Upper lobe of left lung (tissue), 6 donors: Measurements from ENCODE around the gene CCM2L. TPM values are rescaled to one million over a fixed set of nuclear protein-coding genes. Genes with fewer than 3 reads are reported as not detected.
A peak's percentile ranks its signal among the peaks of the same experiment; 100 is the strongest.

Experiments used
- ATAC-seq, 2 donors: fragments of 200-7000 bp; cut with Tn5 transposase; one replicate each; pipeline ENCODE4 v1.9.1; 2022; ENCODE audit warnings: mild to moderate bottlenecking in 2 of 2, moderate library complexity in 2 of 2; ENCODE audit not compliant: low FRiP score in 2 of 2
- DNase-seq, 2 donors: peaks; one replicate each; pipeline ENCODE4 v3.0.0-alpha.2; 2019 to 2020
- H3K27ac ChIP-seq, 4 donors: fragments of 200-600 bp; sonication (generic); one replicate each; pipeline ENCODE4 v1.5.1; 2016 to 2019
- H3K27me3 ChIP-seq, 4 donors: fragments of 200-600 bp; sonication (generic); one replicate each; pipeline ENCODE4 v1.5.1; 2017 to 2019
- H3K36me3 ChIP-seq, 4 donors: fragments of 200-600 bp; sonication (generic); one replicate each; pipeline ENCODE4 v1.5.1; 2016 to 2019
- H3K4me1 ChIP-seq, 4 donors: fragments of 200-600 bp; sonication (generic); one replicate each; pipeline ENCODE4 v1.5.1; 2018 to 2019
- H3K4me3 ChIP-seq, 4 donors: fragments of 200-600 bp; sonication (generic); one replicate each; pipeline ENCODE4 v1.5.1; 2017 to 2019; ENCODE audit warnings: mild to moderate bottlenecking in 2 of 4, moderate library complexity in 1 of 4
- H3K9me3 ChIP-seq, 4 donors: fragments of 200-600 bp; sonication (generic); one replicate each; pipeline ENCODE4 v1.5.1; 2018 to 2019
- EP300 ChIP-seq, 4 donors: sonication (generic); formaldehyde crosslinking; IDR thresholded peaks; one replicate each; pipeline ENCODE4 v1.5.1; 2017; ENCODE audit warnings: antibody characterized with exemption in 4 of 4, control low read depth in 2 of 4
- POLR2A ChIP-seq, 4 donors: fragments of 450-650 bp; IDR thresholded peaks; one replicate each; pipeline ENCODE4 v1.5.1; 2016 to 2017; ENCODE audit warnings: antibody characterized with exemption in 4 of 4, mild to moderate bottlenecking in 2 of 4
- POLR2AphosphoS5 ChIP-seq, 2 donors: sonication (generic); formaldehyde crosslinking; IDR thresholded peaks; one replicate each; pipeline ENCODE4 v1.5.1; 2017; ENCODE audit warnings: antibody characterized with exemption in 2 of 2
- WGBS, 2 donors: methylation state at CpG; one replicate each; pipeline ENCODE4 v1.1.5; 2017 to 2018; 5-methylcytosine and 5-hydroxymethylcytosine counted together
- total RNA-seq, 6 donors: library from RNA; depleted of rRNA in 4 of 6; stranded (reverse); fragments of >200 nt in 4 of 6; gene quantifications; one replicate each; pipeline versions ENCODE4 v1.1.0 to v1.2.1, GENCODE V29; 2016 to 2021
- TF ChIP-seq, protein P1 (sequence below), 6 experiments: fragments of 450-650 bp in 4 of 6; fragments of 200-600 bp in 2 of 6; sonication (generic) in 2 of 6; IDR thresholded peaks; one replicate each; pipeline ENCODE4 v1.5.1; 2016 to 2019; ENCODE audit warnings: antibody characterized with exemption in 6 of 6
- donor health status: DM: no; HTN: no; CAD: no; lungs with moderate emphysema.
- donor health status: DM: no; HTN: yes; CAD: no; lungs with severe emphysema.

The CCM2L gene
- total RNA-seq, 6 donors from 2014 or later: 4.2 to 29.2 (median 8.3) TPM

DNA sequence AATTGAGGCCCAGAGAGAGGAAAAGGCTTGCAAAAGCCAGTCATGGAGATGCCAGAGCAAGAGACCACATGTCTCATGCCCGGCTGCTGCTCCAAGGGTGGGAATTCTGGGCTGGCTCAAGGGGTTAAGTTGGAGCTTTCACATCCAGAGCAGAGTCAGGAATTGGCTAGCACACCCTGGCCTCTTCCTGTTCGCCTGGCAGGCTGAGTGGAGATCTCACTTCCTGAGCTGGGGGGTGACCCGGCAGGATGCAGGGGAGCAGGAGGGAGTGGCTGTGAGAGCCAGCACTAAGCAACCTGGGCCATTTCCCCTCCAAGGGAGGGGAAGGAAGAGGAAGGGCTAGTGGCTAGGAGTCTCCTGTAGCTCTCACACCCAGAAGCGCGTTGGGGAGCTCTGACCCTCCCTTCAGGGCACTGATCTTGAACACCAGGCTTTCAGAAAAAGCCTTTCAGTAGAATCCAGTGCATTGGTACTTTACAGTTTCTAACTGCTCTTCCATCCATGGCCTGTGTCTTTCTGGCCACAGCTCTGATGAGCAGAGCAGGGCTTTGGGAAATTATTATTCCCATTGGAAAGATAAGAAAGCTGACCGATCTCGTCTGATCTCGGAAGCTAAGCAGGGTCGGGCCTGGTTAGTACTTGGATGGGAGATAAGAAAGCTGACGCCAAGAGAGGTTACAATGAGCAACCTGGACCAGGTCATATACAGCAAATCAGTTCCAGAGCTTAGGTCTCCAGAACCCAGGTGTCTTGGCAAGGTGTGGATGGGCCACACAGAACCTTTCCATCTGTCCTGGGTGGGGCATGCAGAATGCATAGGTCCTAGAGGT is 2.2 kb upstream of the CCM2L start:
- WGBS, 2 donors: 31 to 32% methylated on average over 9 to 10 of the region's 10 CpGs
- H3K9me3 ChIP-seq: no peaks in the 10 kb centered on the region
- no peak for TF ChIP-seq POLR2A (IDR thresholded peaks at IDR 0.05)
- peak; percentile 64 to 77 for TF ChIP-seq POLR2AphosphoS5 (IDR thresholded peaks at IDR 0.05)
- no peaks in the 10 kb centered on the region for H3K36me3 ChIP-seq
- peaks cover 11 to 24% (median 18%) of the 10 kb centered on the region in 4 donors for H3K4me1 ChIP-seq
- ATAC-seq: peak in 1 of 2 donors; percentile 79
- H3K27ac ChIP-seq: peak overlapping the region; percentile 4 to 87 (median 55)
- no peak overlapping the region for H3K4me3 ChIP-seq
- DNase-seq: peak in 1 of 2 donors; percentile 38
- H3K27me3 ChIP-seq: no peaks in the 10 kb centered on the region

DNA sequence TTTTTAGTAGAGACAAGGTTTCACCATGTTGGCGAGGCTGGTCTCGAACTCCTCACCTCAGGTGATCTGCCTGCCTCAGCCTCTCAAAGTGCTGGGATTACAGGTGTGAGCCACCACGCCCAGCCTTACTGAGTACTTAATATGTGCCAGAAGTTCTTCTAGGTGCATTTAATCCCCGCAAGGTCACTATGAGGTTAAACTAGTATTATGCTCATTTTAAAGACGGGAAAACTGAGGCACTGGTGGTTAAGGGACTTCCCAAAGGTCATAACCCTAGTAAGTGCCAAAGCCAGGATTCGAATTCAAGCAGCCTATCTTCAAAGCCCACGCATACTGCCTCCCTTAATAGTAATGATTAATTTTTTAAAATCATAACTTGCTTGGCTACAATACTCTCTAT is 674 bp upstream of the CCM2L start:
- Histone ChIP-seq H3K27ac (peak overlapping the region in 3 of 4 donors; percentile 74 to 87 (median 78)), H3K36me3 (no peaks in the 10 kb centered on the region), H3K27me3 (no peaks in the 10 kb centered on the region), H3K9me3 (no peaks in the 10 kb centered on the region), H3K4me1 (peaks cover 11 to 24% (median 18%) of the 10 kb centered on the region in 4 donors), H3K4me3 (no peak overlapping the region)
- WGBS, 2 donors: 82 to 96% methylated on average over 7 of the region's 7 CpGs
- DNase-seq (no peak), ATAC-seq (no peak)
- no peak for TF ChIP-seq POLR2A (IDR thresholded peaks at IDR 0.05)
- TF ChIP-seq, protein P1, sequence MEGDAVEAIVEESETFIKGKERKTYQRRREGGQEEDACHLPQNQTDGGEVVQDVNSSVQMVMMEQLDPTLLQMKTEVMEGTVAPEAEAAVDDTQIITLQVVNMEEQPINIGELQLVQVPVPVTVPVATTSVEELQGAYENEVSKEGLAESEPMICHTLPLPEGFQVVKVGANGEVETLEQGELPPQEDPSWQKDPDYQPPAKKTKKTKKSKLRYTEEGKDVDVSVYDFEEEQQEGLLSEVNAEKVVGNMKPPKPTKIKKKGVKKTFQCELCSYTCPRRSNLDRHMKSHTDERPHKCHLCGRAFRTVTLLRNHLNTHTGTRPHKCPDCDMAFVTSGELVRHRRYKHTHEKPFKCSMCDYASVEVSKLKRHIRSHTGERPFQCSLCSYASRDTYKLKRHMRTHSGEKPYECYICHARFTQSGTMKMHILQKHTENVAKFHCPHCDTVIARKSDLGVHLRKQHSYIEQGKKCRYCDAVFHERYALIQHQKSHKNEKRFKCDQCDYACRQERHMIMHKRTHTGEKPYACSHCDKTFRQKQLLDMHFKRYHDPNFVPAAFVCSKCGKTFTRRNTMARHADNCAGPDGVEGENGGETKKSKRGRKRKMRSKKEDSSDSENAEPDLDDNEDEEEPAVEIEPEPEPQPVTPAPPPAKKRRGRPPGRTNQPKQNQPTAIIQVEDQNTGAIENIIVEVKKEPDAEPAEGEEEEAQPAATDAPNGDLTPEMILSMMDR (IDR thresholded peaks at IDR 0.05): no peak
- TF ChIP-seq POLR2AphosphoS5 (IDR thresholded peaks at IDR 0.05): no peak
- TF ChIP-seq EP300 (IDR thresholded peaks at IDR 0.05): no peak

DNA sequence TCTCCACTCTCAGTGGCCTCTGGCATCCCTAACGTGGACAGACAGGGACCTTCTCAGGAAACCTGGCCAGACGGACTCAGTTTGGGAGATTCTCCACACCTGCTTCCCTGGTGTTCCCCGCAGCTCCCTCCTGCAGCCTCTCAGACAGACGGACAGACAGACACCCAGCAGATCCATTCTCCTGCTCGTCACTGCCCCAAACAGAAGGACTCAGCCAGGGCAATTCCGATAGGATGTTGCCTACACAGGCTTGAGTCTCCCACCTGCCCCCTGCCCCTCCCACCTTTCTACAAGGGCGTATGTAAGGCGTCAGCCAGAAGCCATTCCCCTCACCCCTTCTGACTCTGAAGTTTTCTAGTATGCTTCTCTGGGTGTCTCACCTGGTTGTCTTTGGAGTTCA is 428 bp downstream of the CCM2L start:
- H3K9me3 ChIP-seq: no peaks in the 10 kb centered on the region
- peak overlapping the region; percentile 38 to 49 (median 46) for H3K4me3 ChIP-seq
- peak overlapping the region; percentile 61 to 87 (median 76) for H3K27ac ChIP-seq
- DNase-seq (no peak), ATAC-seq (no peak)
- 32 to 50% methylated on average over 8 of the region's 8 CpGs for WGBS, 2 donors
- peaks cover 11 to 24% (median 18%) of the 10 kb centered on the region in 4 donors for H3K4me1 ChIP-seq
- no peak for TF ChIP-seq POLR2AphosphoS5 (IDR thresholded peaks at IDR 0.05)
- no peak for TF ChIP-seq POLR2A (IDR thresholded peaks at IDR 0.05)
- TF ChIP-seq, protein P1 (IDR thresholded peaks at IDR 0.05): no peak
- no peak for TF ChIP-seq EP300 (IDR thresholded peaks at IDR 0.05)
- no peaks in the 10 kb centered on the region for H3K36me3 ChIP-seq
- no peaks in the 10 kb centered on the region for H3K27me3 ChIP-seq

DNA sequence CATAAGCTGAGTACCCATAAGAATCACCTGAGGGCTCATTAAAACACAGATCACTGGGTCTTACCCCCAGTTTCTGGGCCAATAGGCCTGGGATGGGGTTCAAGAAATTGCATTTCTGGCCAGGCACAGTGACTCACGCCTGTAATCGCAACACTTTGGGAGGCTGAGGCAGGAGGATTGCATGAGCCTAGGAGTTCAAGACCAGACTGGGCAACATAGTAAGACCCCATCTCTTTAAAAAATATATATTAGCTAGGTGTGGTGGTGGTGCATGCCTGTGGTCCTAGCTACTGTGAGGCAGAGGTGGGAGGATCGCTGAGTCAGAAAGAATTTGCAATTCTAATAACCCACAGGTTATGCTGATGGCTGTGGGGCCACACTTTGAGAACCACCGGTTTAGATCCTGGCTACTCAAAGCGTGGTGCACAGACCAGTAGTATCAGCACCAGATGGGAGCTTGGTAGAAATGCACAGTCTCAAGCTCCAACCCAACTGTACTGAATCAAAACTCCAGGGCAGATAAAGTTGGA is 2.0 kb downstream of the CCM2L start:
- 71 to 77% methylated on average over 3 to 5 of the region's 5 CpGs for WGBS, 2 donors
- Histone ChIP-seq H3K4me3 (peak overlapping the region in 3 of 4 donors; percentile 42 to 49 (median 49)), H3K27me3 (no peaks in the 10 kb centered on the region), H3K36me3 (no peaks in the 10 kb centered on the region), H3K27ac (peak overlapping the region in 1 of 4 donors; percentile 87), H3K4me1 (peaks cover 8 to 19% (median 14%) of the 10 kb centered on the region in 4 donors), H3K9me3 (no peaks in the 10 kb centered on the region)
- TF ChIP-seq POLR2AphosphoS5 (IDR thresholded peaks at IDR 0.05) (no peak), POLR2A (IDR thresholded peaks at IDR 0.05) (no peak), EP300 (IDR thresholded peaks at IDR 0.05) (no peak)
- TF ChIP-seq, protein P1 (IDR thresholded peaks at IDR 0.05): no peak
- ATAC-seq: no peak
- DNase-seq: no peak

DNA sequence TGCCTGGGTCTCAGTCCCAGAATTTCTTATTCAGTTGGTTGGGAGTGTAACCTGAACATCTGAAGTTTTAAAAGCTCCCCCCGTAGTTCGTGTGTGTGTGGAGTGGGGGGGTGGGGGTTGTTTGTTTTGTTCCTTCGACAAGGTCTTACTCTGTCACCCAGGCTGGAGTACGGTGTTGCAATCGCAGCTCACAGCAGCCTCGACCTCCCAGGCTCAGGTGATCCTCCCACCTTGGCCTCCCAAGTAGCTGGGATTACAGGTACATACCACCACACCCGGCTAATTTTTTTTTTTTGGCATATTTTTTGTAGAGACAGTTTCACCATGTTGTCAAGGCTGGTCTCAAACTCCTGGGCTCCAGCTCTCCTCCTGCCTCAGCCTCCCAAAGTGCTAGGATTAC is 3.1 kb downstream of the CCM2L start:
- no peak for ATAC-seq
- no peak for DNase-seq
- Histone ChIP-seq H3K4me1 (peaks cover 3 to 21% (median 17%) of the 10 kb centered on the region in 4 donors), H3K4me3 (no peak overlapping the region), H3K27ac (peak overlapping the region in 1 of 4 donors; percentile 34), H3K9me3 (no peaks in the 10 kb centered on the region), H3K36me3 (no peaks in the 10 kb centered on the region), H3K27me3 (peaks cover 0 to 4% (median 2%) of the 10 kb centered on the region in 4 donors)
- 58 to 72% methylated on average over 7 of the region's 7 CpGs for WGBS, 2 donors
- TF ChIP-seq, protein P1 (IDR thresholded peaks at IDR 0.05): no peak
- TF ChIP-seq POLR2AphosphoS5 (IDR thresholded peaks at IDR 0.05): no peak
- no peak for TF ChIP-seq POLR2A (IDR thresholded peaks at IDR 0.05)
- no peak for TF ChIP-seq EP300 (IDR thresholded peaks at IDR 0.05)
